Measurements from ENCODE around the gene AUTS2. TPM values are rescaled to one million over a fixed set of nuclear protein-coding genes. Genes with fewer than 3 reads are reported as not detected.

AUTS2 gene
- total RNA-seq, 1 donor from 2014 or later, result 10.3 TPM

GRCh38 chr7:70569335-70569819 is 971.1 kb downstream of the AUTS2 start:
- intact Hi-C loops (cut with DNase I), result no loop called here
- no peak for DNase-seq (ENCODE audit: low spot score)

- intact Hi-C loops (cut with DNase I), result loop anchor here (5.0 kb wide), 1 partner anchor 87 kb away; no protein-coding TSS in a partner anchor
- no peak for DNase-seq (ENCODE audit: low spot score)
Observed at GRCh38 chr7:70570029-70570428, 971.8 kb downstream of the AUTS2 start.

GRCh38 chr7:70570961-70571360 is 972.7 kb downstream of the AUTS2 start:
- intact Hi-C loops (cut with DNase I), result loop anchor here (5.0 kb wide), 1 partner anchor 86 kb away; no protein-coding TSS in a partner anchor

GRCh38 chr7:70571403-70571934 is 973.2 kb downstream of the AUTS2 start:
- intact Hi-C loops (cut with DNase I), result loop anchor here (5.0 kb wide), 1 partner anchor 86 kb away; no protein-coding TSS in a partner anchor
- DNase-seq (ENCODE audit: low spot score), result no peak

More at GRCh38 chr7:70570961-70571360, 972.7 kb downstream of the AUTS2 start:
- no peak for DNase-seq (ENCODE audit: low spot score)

GRCh38 chr7:70571961-70572360 is 973.7 kb downstream of the AUTS2 start:
- DNase-seq (ENCODE audit: low spot score), result no peak
- intact Hi-C loops (cut with DNase I), result loop anchor here (5.0 kb wide), 1 partner anchor 85 kb away; no protein-coding TSS in a partner anchor

GRCh38 chr7:70572571-70572970 is 974.3 kb downstream of the AUTS2 start:
- no peak for DNase-seq (ENCODE audit: low spot score)
- intact Hi-C loops (cut with DNase I), result loop anchor here (5.0 kb wide), 1 partner anchor 85 kb away; no protein-coding TSS in a partner anchor

GRCh38 chr7:70573071-70573661 is 974.9 kb downstream of the AUTS2 start:
- intact Hi-C loops (cut with DNase I), result loop anchor here (5.0 kb wide), 1 partner anchor 84 kb away; no protein-coding TSS in a partner anchor
- no peak for DNase-seq (ENCODE audit: low spot score)

- DNase-seq (ENCODE audit: low spot score), result no peak
- intact Hi-C loops (cut with DNase I), result loop anchor here (5.0 kb wide), 1 partner anchor 84 kb away; no protein-coding TSS in a partner anchor
Observed at GRCh38 chr7:70573696-70574095, 975.4 kb downstream of the AUTS2 start.

GRCh38 chr7:70574314-70574834 is 976.1 kb downstream of the AUTS2 start:
- intact Hi-C loops (cut with DNase I), result loop anchor here (5.0 kb wide), 1 partner anchor 83 kb away; no protein-coding TSS in a partner anchor
- no peak for DNase-seq (ENCODE audit: low spot score)

- intact Hi-C loops (cut with DNase I), result loop anchor here (5.0 kb wide), 1 partner anchor 82 kb away; no protein-coding TSS in a partner anchor
Observed at GRCh38 chr7:70574970-70575799, 976.9 kb downstream of the AUTS2 start.

GRCh38 chr7:70577078-70577477 is 978.8 kb downstream of the AUTS2 start:
- intact Hi-C loops (cut with DNase I), result no loop called here
- no peak for DNase-seq (ENCODE audit: low spot score)

More at GRCh38 chr7:70574970-70575799, 976.9 kb downstream of the AUTS2 start:
- DNase-seq (ENCODE audit: low spot score), result no peak

GRCh38 chr7:70578131-70578530 is 979.9 kb downstream of the AUTS2 start:
- DNase-seq (ENCODE audit: low spot score), result no peak
- intact Hi-C loops (cut with DNase I), result no loop called here

- no peak for DNase-seq (ENCODE audit: low spot score)
- intact Hi-C loops (cut with DNase I), result no loop called here
Observed at GRCh38 chr7:70579397-70580097, 981.3 kb downstream of the AUTS2 start.

- DNase-seq (ENCODE audit: low spot score), result no peak
- intact Hi-C loops (cut with DNase I), result no loop called here
Observed at GRCh38 chr7:70580161-70580560, 981.9 kb downstream of the AUTS2 start.

GRCh38 chr7:70582927-70583895 is 984.9 kb downstream of the AUTS2 start:
- intact Hi-C loops (cut with DNase I), result no loop called here
- no peak for DNase-seq (ENCODE audit: low spot score)

- no peak for DNase-seq (ENCODE audit: low spot score)
- intact Hi-C loops (cut with DNase I), result no loop called here
Observed at GRCh38 chr7:70583965-70584883, 985.9 kb downstream of the AUTS2 start.

- no peak for DNase-seq (ENCODE audit: low spot score)
- intact Hi-C loops (cut with DNase I), result no loop called here
Observed at GRCh38 chr7:70585071-70585470, 986.8 kb downstream of the AUTS2 start.

All from cardiac septum (tissue), 1 donor.